Raji (cell line): ENCODE results near the gene SMIM31.

Experiments
- POLR2A ChIP-seq: IDR thresholded peaks from 2 replicates; pipeline ENCODE4 v1.6.1; 2011; ENCODE audit warnings: low read depth, low read length, control low read depth; ENCODE audit not compliant: insufficient read depth

SMIM31 gene

GRCh38 chr4:164753873-164754488 lies at the start of gene SMIM31:
SMIM31 (plus strand) TSS chr4:164754131; CDS start chr4:164770444, 16,313 bp downstream.
- no peak for TF ChIP-seq POLR2A

- no peak for TF ChIP-seq POLR2A
Measured at GRCh38 chr4:164706675-164707074, 47.3 kb upstream of the SMIM31 start.

GRCh38 chr4:164716901-164717300 lies 37.0 kb upstream of the SMIM31 start:
- no peak for TF ChIP-seq POLR2A

- TF ChIP-seq POLR2A: no peak
Measured at GRCh38 chr4:164718827-164719226, 35.1 kb upstream of the SMIM31 start.

- TF ChIP-seq POLR2A: no peak
Measured at GRCh38 chr4:164725066-164725465, 28.9 kb upstream of the SMIM31 start.

- no peak for TF ChIP-seq POLR2A
Measured at GRCh38 chr4:164730705-164731393, 23.1 kb upstream of the SMIM31 start.

- no peak for TF ChIP-seq POLR2A
Measured at GRCh38 chr4:164731827-164732474, 22.0 kb upstream of the SMIM31 start.

- no peak for TF ChIP-seq POLR2A
Measured at GRCh38 chr4:164734484-164734883, 19.4 kb upstream of the SMIM31 start.

GRCh38 chr4:164748375-164748774 lies 5.6 kb upstream of the SMIM31 start:
- TF ChIP-seq POLR2A: no peak

GRCh38 chr4:164755432-164755831 lies 1.5 kb downstream of the SMIM31 start:
- TF ChIP-seq POLR2A: no peak

- TF ChIP-seq POLR2A: no peak
Measured at GRCh38 chr4:164756686-164757085, 2.8 kb downstream of the SMIM31 start.

GRCh38 chr4:164761241-164761640 lies 7.3 kb downstream of the SMIM31 start:
- no peak for TF ChIP-seq POLR2A

- TF ChIP-seq POLR2A: no peak
Measured at GRCh38 chr4:164761746-164762275, 7.9 kb downstream of the SMIM31 start.

GRCh38 chr4:164765096-164765495 lies 11.2 kb downstream of the SMIM31 start:
- no peak for TF ChIP-seq POLR2A

GRCh38 chr4:164765833-164766232 lies 11.9 kb downstream of the SMIM31 start:
- TF ChIP-seq POLR2A: no peak

- no peak for TF ChIP-seq POLR2A
Measured at GRCh38 chr4:164768516-164768915, 14.6 kb downstream of the SMIM31 start.

- TF ChIP-seq POLR2A: no peak
Measured at GRCh38 chr4:164770010-164770724, 16.2 kb downstream of the SMIM31 start.
